Measurements from ENCODE around the gene FAM228A.

GRCh38 chr2:24153478-24153877, 21.4 kb upstream of the FAM228A start:
- TF ChIP-seq, protein P1, sequence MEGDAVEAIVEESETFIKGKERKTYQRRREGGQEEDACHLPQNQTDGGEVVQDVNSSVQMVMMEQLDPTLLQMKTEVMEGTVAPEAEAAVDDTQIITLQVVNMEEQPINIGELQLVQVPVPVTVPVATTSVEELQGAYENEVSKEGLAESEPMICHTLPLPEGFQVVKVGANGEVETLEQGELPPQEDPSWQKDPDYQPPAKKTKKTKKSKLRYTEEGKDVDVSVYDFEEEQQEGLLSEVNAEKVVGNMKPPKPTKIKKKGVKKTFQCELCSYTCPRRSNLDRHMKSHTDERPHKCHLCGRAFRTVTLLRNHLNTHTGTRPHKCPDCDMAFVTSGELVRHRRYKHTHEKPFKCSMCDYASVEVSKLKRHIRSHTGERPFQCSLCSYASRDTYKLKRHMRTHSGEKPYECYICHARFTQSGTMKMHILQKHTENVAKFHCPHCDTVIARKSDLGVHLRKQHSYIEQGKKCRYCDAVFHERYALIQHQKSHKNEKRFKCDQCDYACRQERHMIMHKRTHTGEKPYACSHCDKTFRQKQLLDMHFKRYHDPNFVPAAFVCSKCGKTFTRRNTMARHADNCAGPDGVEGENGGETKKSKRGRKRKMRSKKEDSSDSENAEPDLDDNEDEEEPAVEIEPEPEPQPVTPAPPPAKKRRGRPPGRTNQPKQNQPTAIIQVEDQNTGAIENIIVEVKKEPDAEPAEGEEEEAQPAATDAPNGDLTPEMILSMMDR (conservative IDR thresholded peaks at IDR 0.05), result no peak
- TF ChIP-seq EZH2 (IDR thresholded peaks at IDR 0.05; ENCODE audit: low read depth), result no peak

Measured in PC-9 (cell line).